Right lobe of liver (tissue), 4 donors: ENCODE results near the gene NUTM1.
"Not testable (repeated sequence)": the region's sequence is repeated elsewhere in the genome, so short reads cannot be mapped to it uniquely, and the experiment has no call there.

Experiments used
- POLR2A ChIP-seq: fragments of 450-650 bp; IDR thresholded peaks from one replicate; pipeline ENCODE4 v1.6.1; 2017; ENCODE audit warnings: antibody characterized with exemption, mild to moderate bottlenecking
- TF ChIP-seq, protein P1 (sequence below), 4 donors: fragments of 200-600 bp in 3 of 4; fragments of 450-650 bp in 1 of 4; IDR thresholded peaks; one replicate each; pipeline versions ENCODE4 v1.5.1 to v1.8.0; 2016 to 2022; ENCODE audit warnings: antibody characterized with exemption in 4 of 4, mild to moderate bottlenecking in 2 of 4
- donor health status: DM: no; HTN: no; CAD: no.
- donor health status: DM: no; HTN: no; CAD: no.
- donor health status: DM: no; HTN: yes; CAD: no.

- TF ChIP-seq, protein P1, sequence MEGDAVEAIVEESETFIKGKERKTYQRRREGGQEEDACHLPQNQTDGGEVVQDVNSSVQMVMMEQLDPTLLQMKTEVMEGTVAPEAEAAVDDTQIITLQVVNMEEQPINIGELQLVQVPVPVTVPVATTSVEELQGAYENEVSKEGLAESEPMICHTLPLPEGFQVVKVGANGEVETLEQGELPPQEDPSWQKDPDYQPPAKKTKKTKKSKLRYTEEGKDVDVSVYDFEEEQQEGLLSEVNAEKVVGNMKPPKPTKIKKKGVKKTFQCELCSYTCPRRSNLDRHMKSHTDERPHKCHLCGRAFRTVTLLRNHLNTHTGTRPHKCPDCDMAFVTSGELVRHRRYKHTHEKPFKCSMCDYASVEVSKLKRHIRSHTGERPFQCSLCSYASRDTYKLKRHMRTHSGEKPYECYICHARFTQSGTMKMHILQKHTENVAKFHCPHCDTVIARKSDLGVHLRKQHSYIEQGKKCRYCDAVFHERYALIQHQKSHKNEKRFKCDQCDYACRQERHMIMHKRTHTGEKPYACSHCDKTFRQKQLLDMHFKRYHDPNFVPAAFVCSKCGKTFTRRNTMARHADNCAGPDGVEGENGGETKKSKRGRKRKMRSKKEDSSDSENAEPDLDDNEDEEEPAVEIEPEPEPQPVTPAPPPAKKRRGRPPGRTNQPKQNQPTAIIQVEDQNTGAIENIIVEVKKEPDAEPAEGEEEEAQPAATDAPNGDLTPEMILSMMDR (IDR thresholded peaks at IDR 0.05), result not testable (repeated sequence)
- TF ChIP-seq POLR2A, result not testable (repeated sequence)
Observed at GRCh38 chr15:34342213-34342736, 840 bp upstream of the NUTM1 start.
